ENCODE data around the gene ASCC1.

ASCC1 gene

GRCh38 chr10:72121389-72121788 is 94.7 kb downstream of the ASCC1 start:
- Histone ChIP-seq H3K4me3 (ENCODE audit: low read depth in 1 of 2, low read length in 1 of 2) (no peak overlapping the region), H3K27me3 (no peaks in the 10 kb centered on the region), H3K9me3 (no peaks in the 10 kb centered on the region), H3K4me1 (ENCODE audit: control insufficient read depth in 1 of 2, insufficient read depth in 1 of 2, low read depth in 1 of 2, low read length in 1 of 2) (no peaks in the 10 kb centered on the region), H3K36me3 (peaks cover 3% of the 10 kb centered on the region), H3K27ac (no peak overlapping the region)
- TF ChIP-seq CTCF (IDR thresholded peaks at IDR 0.05): no peak

- Histone ChIP-seq H3K4me1 (ENCODE audit: control insufficient read depth in 1 of 2, insufficient read depth in 1 of 2, low read depth in 1 of 2, low read length in 1 of 2) (no peaks in the 10 kb centered on the region), H3K36me3 (peaks cover 3% of the 10 kb centered on the region), H3K27ac (no peak overlapping the region), H3K27me3 (no peaks in the 10 kb centered on the region), H3K9me3 (no peaks in the 10 kb centered on the region), H3K4me3 (ENCODE audit: low read depth in 1 of 2, low read length in 1 of 2) (no peak overlapping the region)
- no peak for TF ChIP-seq CTCF (IDR thresholded peaks at IDR 0.05)
Observed at GRCh38 chr10:72116372-72116771, 99.7 kb downstream of the ASCC1 start.

GRCh38 chr10:72114706-72115450 is 101.2 kb downstream of the ASCC1 start:
- no peak overlapping the region for H3K4me3 ChIP-seq (ENCODE audit: low read depth in 1 of 2, low read length in 1 of 2)
- H3K4me1 ChIP-seq (ENCODE audit: control insufficient read depth in 1 of 2, insufficient read depth in 1 of 2, low read depth in 1 of 2, low read length in 1 of 2): no peaks in the 10 kb centered on the region
- H3K27ac ChIP-seq: no peak overlapping the region
- TF ChIP-seq CTCF (IDR thresholded peaks at IDR 0.05): no peak
- peaks cover 9% of the 10 kb centered on the region for H3K36me3 ChIP-seq
- H3K9me3 ChIP-seq: no peaks in the 10 kb centered on the region
- H3K27me3 ChIP-seq: no peaks in the 10 kb centered on the region

DNA sequence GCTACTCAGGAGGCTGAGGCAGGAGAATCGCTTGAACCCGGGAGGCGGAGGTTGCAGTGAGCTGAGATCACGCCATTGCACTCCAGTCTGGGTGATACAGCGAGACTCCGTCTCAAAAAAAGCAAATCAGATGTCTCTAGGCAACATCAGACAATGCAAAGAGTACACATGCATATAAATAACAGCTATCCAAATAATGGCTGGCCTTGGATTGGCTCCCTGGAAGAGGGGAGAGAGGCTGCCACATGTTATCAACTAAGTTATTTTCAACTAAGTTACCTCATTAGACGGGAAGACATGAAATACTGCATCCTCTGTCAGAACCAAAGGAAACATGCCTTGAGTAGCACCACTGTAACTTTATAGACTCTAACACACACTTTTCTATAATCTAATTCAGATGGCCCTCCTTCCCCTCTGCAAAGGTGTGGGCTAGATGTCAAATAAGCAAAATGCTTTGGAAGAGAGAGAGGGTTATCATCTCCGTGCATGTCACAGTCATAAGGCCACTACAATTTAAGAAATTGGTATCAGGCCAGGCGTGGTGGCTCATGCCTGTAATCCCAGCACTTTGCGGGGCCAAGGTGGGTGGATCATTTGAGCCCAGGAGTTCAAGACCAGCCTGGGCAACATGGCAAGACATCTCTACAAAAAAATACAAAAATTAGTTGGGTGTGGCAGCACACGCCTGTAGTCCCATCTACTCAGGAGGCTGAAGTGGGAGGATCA is 105.2 kb downstream of the ASCC1 start:
- H3K4me1 ChIP-seq (ENCODE audit: control insufficient read depth in 1 of 2, insufficient read depth in 1 of 2, low read depth in 1 of 2, low read length in 1 of 2): no peaks in the 10 kb centered on the region
- H3K4me3 ChIP-seq (ENCODE audit: low read depth in 1 of 2, low read length in 1 of 2): no peak overlapping the region
- no peak for TF ChIP-seq CTCF (IDR thresholded peaks at IDR 0.05)
- H3K27ac ChIP-seq: no peak overlapping the region
- H3K9me3 ChIP-seq: no peaks in the 10 kb centered on the region
- no peaks in the 10 kb centered on the region for H3K27me3 ChIP-seq
- H3K36me3 ChIP-seq: peaks cover 9% of the 10 kb centered on the region

DNA sequence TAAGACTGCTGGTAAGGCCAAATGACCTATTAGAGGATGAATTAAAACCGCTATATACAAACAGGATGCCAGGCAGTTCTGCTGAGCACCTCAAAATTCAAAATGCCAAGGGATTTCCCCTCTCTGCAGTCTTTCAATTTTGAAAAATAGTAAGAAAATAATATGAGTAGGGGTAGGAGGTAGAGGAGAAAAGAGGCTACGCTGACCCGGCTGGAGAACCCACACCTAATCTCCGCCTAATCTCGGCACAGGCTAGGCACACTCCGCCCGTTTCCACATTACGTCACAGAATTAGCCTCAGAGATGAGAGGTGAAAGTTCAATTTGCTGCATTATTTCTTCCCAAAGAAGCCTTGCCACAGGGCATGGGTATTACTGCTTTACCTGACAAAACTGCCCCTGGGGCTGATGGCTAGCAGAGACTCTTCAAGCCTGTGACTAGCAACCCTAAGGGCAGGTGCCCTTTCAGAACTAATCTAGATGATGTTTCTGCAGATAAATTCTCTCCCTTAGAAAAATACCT is 106.4 kb downstream of the ASCC1 start:
- Histone ChIP-seq H3K27me3 (no peaks in the 10 kb centered on the region), H3K27ac (no peak overlapping the region), H3K4me3 (ENCODE audit: low read depth in 1 of 2, low read length in 1 of 2) (no peak overlapping the region), H3K4me1 (ENCODE audit: control insufficient read depth in 1 of 2, insufficient read depth in 1 of 2, low read depth in 1 of 2, low read length in 1 of 2) (no peaks in the 10 kb centered on the region), H3K36me3 (peaks cover 13% of the 10 kb centered on the region), H3K9me3 (no peaks in the 10 kb centered on the region)
- TF ChIP-seq CTCF (IDR thresholded peaks at IDR 0.05): no peak

All from neutrophil (primary cell).